Spleen (tissue), 7 donors: ENCODE data around the gene PRDM16.

Source experiments
- CTCF ChIP-seq, 11 experiments: fragments of 200-600 bp in 7 of 11; fragments of 450-650 bp in 4 of 11; sonication (generic) in 4 of 11; IDR thresholded peaks in 8 of 11; conservative IDR thresholded peaks in 3 of 11; 1 replicate in 7 of 11; 2 replicates in 4 of 11; pipeline versions ENCODE4 v1.4.0 to v1.8.0; 2016 to 2021; ENCODE audit warnings: antibody characterized with exemption in 11 of 11, inconsistent platforms in 4 of 11, mild to moderate bottlenecking in 1 of 11
- POLR2AphosphoS5 ChIP-seq, 3 donors: sonication (generic); formaldehyde crosslinking; IDR thresholded peaks; one replicate each; pipeline ENCODE4 v1.5.1; 2017; ENCODE audit warnings: antibody characterized with exemption in 3 of 3
- donor health status: DM: no; HTN: no; CAD: no; lungs with moderate emphysema.
- donor health status: DM: no; HTN: no; CAD: no.
- donor health status: DM: no; HTN: no; CAD: no.

GRCh38 chr1:3264456-3264855, 195.5 kb downstream of the PRDM16 start:
- TF ChIP-seq CTCF (IDR thresholded peaks at IDR 0.05 in 8 of 11, conservative IDR thresholded peaks at IDR 0.05 in 3 of 11), result no peak
- TF ChIP-seq POLR2AphosphoS5 (IDR thresholded peaks at IDR 0.05), result no peak
